Gastroesophageal sphincter (tissue), 3 donors: Measurements from ENCODE around the gene SYT7.
"Not testable (repeated sequence)": the region's sequence is repeated elsewhere in the genome, so short reads cannot be mapped to it uniquely, and the experiment has no call there.

ENCODE experiments used
- EP300 ChIP-seq: sonication (generic); formaldehyde crosslinking; IDR thresholded peaks from one replicate; pipeline ENCODE4 v1.6.1; 2017; ENCODE audit warnings: antibody characterized with exemption, mild to moderate bottlenecking
- TF ChIP-seq, protein P1 (sequence below), 4 experiments: fragments of 200-600 bp in 2 of 4; fragments of 450-650 bp in 2 of 4; sonication (generic) in 1 of 4; IDR thresholded peaks; one replicate each; pipeline ENCODE4 v1.5.1; 2017 to 2019; ENCODE audit warnings: antibody characterized with exemption in 4 of 4, mild to moderate bottlenecking in 2 of 4, moderate library complexity in 2 of 4

DNA sequence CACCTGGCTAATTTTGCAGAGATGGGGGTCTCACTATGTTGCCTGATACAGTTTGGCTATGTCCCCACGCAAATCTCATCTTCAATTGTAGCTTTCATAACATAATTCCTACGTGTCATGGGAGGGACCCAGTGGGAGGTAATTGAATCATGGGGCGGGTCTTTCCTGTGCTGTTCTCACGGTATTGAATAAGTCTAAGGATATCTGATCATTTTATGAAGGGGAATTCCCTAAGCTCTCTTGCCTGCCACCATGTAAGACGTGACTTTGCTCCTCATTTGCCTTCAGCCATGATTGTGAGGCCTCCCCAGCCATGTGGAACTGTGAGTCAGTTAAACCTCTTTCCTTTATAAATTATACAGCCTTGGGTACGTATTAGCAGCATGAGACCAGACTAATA is 113.3 kb downstream of the SYT7 start:
- TF ChIP-seq, protein P1, sequence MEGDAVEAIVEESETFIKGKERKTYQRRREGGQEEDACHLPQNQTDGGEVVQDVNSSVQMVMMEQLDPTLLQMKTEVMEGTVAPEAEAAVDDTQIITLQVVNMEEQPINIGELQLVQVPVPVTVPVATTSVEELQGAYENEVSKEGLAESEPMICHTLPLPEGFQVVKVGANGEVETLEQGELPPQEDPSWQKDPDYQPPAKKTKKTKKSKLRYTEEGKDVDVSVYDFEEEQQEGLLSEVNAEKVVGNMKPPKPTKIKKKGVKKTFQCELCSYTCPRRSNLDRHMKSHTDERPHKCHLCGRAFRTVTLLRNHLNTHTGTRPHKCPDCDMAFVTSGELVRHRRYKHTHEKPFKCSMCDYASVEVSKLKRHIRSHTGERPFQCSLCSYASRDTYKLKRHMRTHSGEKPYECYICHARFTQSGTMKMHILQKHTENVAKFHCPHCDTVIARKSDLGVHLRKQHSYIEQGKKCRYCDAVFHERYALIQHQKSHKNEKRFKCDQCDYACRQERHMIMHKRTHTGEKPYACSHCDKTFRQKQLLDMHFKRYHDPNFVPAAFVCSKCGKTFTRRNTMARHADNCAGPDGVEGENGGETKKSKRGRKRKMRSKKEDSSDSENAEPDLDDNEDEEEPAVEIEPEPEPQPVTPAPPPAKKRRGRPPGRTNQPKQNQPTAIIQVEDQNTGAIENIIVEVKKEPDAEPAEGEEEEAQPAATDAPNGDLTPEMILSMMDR (IDR thresholded peaks at IDR 0.05): not testable (repeated sequence)
- not testable (repeated sequence) for TF ChIP-seq EP300
